ENCODE measurements around the gene CBX5. TPM values are rescaled to one million over a fixed set of nuclear protein-coding genes. Genes with fewer than 3 reads are reported as not detected.
"Not testable (repeated sequence)": the region's sequence is repeated elsewhere in the genome, so short reads cannot be mapped to it uniquely, and the experiment has no call there.

Gene CBX5
- total RNA-seq, 2 experiments from 2014 or later: 169 to 173 TPM

DNA sequence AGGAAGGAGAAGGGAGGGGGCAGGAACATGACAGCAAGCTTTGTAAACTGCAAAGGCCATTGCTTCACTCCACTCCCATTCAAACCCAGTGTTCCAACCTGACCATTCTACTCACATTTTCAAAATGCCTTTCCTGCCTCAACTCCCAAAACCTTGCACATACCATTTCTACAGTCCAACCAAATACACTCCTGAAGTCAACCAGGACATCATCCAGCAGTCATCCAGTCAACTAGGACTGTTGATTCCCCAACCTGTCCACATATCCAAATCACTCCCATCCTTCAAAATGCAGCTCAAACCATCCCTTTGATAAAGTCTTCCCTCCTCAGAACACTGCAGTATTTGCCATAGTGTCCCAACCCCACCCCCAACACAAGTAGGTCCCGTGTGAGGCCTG lies 94.0 kb downstream of the CBX5 start:
- Mint-ChIP-seq H3K27me3 (ENCODE audit: low read depth) (peaks cover 5% of the 10 kb centered on the region), H3K36me3 (ENCODE audit: low read depth) (peaks cover 4% of the 10 kb centered on the region), H3K27ac (no peak overlapping the region), H3K4me3 (no peak overlapping the region), H3K9me3 (no peaks in the 10 kb centered on the region), H3K4me1 (ENCODE audit: low read depth) (peaks cover 10% of the 10 kb centered on the region)
- intact Hi-C loops (cut with micrococcal nuclease): no loop called here
- CTCF ChIA-PET: interaction anchor here (1.8 to 2.3 kb wide), 3 partner anchors 13 to 200 kb away, joined by 7 to 9 read pairs (median 8); partner anchors contain the start of genes HOXC10 and HOXC5
- DNase-seq: no peak

GRCh38 chr12:54185297-54185696 lies 94.6 kb downstream of the CBX5 start:
- intact Hi-C loops (cut with micrococcal nuclease); H3K4me1 Mint-ChIP-seq (ENCODE audit: low read depth); H3K4me3 Mint-ChIP-seq; H3K9me3 Mint-ChIP-seq; H3K27ac Mint-ChIP-seq; H3K27me3 Mint-ChIP-seq (ENCODE audit: low read depth); DNase-seq; H3K36me3 Mint-ChIP-seq (ENCODE audit: low read depth): not testable (repeated sequence)
- CTCF ChIA-PET: interaction anchor here (1.0 to 2.3 kb wide), 2 partner anchors 12 to 146 kb away, joined by 3 to 7 read pairs; no protein-coding TSS in a partner anchor

- H3K27me3 Mint-ChIP-seq (ENCODE audit: low read depth): no peaks in the 10 kb centered on the region
- CTCF ChIA-PET: interaction anchor here (0.9 to 1.1 kb wide), 3 partner anchors 145 to 215 kb away, joined by 3 to 10 read pairs (median 3); partner anchors contain the start of gene HOXC5
- H3K9me3 Mint-ChIP-seq: no peaks in the 10 kb centered on the region
- intact Hi-C loops (cut with micrococcal nuclease): no loop called here
- H3K4me1 Mint-ChIP-seq (ENCODE audit: low read depth): peaks cover 10% of the 10 kb centered on the region
- H3K4me3 Mint-ChIP-seq: no peak overlapping the region
- no peak overlapping the region for H3K27ac Mint-ChIP-seq
- peaks cover 4% of the 10 kb centered on the region for H3K36me3 Mint-ChIP-seq (ENCODE audit: low read depth)
- DNase-seq: no peak
Measured at GRCh38 chr12:54184024-54184805, 95.7 kb downstream of the CBX5 start.

- Mint-ChIP-seq H3K4me1 (ENCODE audit: low read depth) (peaks cover 10% of the 10 kb centered on the region), H3K27me3 (ENCODE audit: low read depth) (no peaks in the 10 kb centered on the region)
- intact Hi-C loops (cut with micrococcal nuclease): no loop called here
Measured at GRCh38 chr12:54182981-54183380, 96.9 kb downstream of the CBX5 start.

DNA sequence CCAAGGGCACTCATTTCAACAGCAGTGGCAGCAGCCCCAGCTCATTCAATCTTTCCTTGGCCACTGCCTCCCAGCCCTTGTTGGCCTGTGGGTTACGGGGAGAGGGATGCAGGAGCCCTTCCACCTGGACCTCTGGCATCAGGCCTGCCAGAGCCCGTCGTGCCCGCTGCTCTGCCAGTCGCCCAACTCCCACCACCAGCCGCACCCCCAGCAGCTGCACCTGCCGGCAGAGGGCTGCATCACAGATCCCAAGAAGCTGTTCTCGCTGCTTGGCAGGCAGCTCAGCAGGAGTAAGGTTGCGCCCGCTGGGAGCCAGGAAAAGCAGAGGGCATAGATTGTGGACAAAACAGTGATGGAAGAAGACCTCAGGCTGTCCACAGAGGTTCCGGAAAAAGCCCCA lies 97.8 kb downstream of the CBX5 start:
- intact Hi-C loops (cut with micrococcal nuclease): no loop called here
- Mint-ChIP-seq H3K4me3 (no peak overlapping the region), H3K9me3 (no peaks in the 10 kb centered on the region), H3K36me3 (ENCODE audit: low read depth) (peaks cover 4% of the 10 kb centered on the region), H3K27me3 (ENCODE audit: low read depth) (no peaks in the 10 kb centered on the region), H3K4me1 (ENCODE audit: low read depth) (peaks cover 2% of the 10 kb centered on the region), H3K27ac (no peak overlapping the region)
- CTCF ChIA-PET: no interaction called here
- DNase-seq: no peak

More at GRCh38 chr12:54182981-54183380, 96.9 kb downstream of the CBX5 start:
- Mint-ChIP-seq H3K4me3 (no peak overlapping the region), H3K9me3 (no peaks in the 10 kb centered on the region), H3K36me3 (ENCODE audit: low read depth) (peaks cover 4% of the 10 kb centered on the region), H3K27ac (no peak overlapping the region)
- CTCF ChIA-PET: no interaction called here
- DNase-seq: no peak

Other genes with a start within 250 kb of the CBX5 start
- not detected for gene HOXC5, start 247.1 kb downstream of the CBX5 start, total RNA-seq
- gene HOXC4, start 226.3 kb downstream of the CBX5 start, total RNA-seq: under 1 TPM in 1 of 2 experiments, not detected in 1; 0.12 TPM
- 10 to 100 TPM; 18.2 to 19.7 TPM for gene SMUG1, start 91.1 kb downstream of the CBX5 start, total RNA-seq
- 1,000 to 10,000 TPM; 2,231 to 2,234 TPM for gene HNRNPA1, start 604 bp upstream of the CBX5 start, total RNA-seq
- gene NFE2, start 20.9 kb upstream of the CBX5 start, total RNA-seq: not detected
- 100 to 1,000 TPM in 1 of 2 experiments, 10 to 100 TPM in 1; 98.0 to 105 TPM for gene COPZ1, start 45.0 kb upstream of the CBX5 start, total RNA-seq
- gene GPR84, start 84.4 kb upstream of the CBX5 start, total RNA-seq: 1 to 10 TPM; 1.2 TPM
- 1 to 10 TPM in 1 of 2 experiments, under 1 TPM in 1; 0.93 to 1.1 TPM for gene ZNF385A, start 104.6 kb upstream of the CBX5 start, total RNA-seq
- 10 to 100 TPM; 17.9 to 18.4 TPM for gene ITGA5, start 139.1 kb upstream of the CBX5 start, total RNA-seq
- 1 to 10 TPM; 8.1 to 8.6 TPM for gene GTSF1, start 193.5 kb upstream of the CBX5 start, total RNA-seq
- gene NCKAP1L, start 217.6 kb upstream of the CBX5 start, total RNA-seq: 100 to 1,000 TPM; 138 to 149 TPM